Measurements from ENCODE around the gene CLMP. TPM values are rescaled to one million over a fixed set of nuclear protein-coding genes. Genes with fewer than 3 reads are reported as not detected.

Gene CLMP
- polyA plus RNA-seq, 1 donor from 2014 or later, result not detected

GRCh38 chr11:123161376-123162030 lies 33.5 kb downstream of the CLMP start:
- no peaks in the 10 kb centered on the region for H3K79me2 ChIP-seq (replicated peaks; ENCODE audit: insufficient read depth, low read length)
- TF ChIP-seq POLR2AphosphoS5 (IDR thresholded peaks at IDR 0.05), result no peak
- TF ChIP-seq RAD21 (conservative IDR thresholded peaks at IDR 0.05), result no peak
- TF ChIP-seq SMC3 (conservative IDR thresholded peaks at IDR 0.05; ENCODE audit: poor library complexity), result no peak
- no peak for TF ChIP-seq MXI1 (conservative IDR thresholded peaks at IDR 0.05; ENCODE audit: poor library complexity, severe bottlenecking)
- TF ChIP-seq, protein P1, sequence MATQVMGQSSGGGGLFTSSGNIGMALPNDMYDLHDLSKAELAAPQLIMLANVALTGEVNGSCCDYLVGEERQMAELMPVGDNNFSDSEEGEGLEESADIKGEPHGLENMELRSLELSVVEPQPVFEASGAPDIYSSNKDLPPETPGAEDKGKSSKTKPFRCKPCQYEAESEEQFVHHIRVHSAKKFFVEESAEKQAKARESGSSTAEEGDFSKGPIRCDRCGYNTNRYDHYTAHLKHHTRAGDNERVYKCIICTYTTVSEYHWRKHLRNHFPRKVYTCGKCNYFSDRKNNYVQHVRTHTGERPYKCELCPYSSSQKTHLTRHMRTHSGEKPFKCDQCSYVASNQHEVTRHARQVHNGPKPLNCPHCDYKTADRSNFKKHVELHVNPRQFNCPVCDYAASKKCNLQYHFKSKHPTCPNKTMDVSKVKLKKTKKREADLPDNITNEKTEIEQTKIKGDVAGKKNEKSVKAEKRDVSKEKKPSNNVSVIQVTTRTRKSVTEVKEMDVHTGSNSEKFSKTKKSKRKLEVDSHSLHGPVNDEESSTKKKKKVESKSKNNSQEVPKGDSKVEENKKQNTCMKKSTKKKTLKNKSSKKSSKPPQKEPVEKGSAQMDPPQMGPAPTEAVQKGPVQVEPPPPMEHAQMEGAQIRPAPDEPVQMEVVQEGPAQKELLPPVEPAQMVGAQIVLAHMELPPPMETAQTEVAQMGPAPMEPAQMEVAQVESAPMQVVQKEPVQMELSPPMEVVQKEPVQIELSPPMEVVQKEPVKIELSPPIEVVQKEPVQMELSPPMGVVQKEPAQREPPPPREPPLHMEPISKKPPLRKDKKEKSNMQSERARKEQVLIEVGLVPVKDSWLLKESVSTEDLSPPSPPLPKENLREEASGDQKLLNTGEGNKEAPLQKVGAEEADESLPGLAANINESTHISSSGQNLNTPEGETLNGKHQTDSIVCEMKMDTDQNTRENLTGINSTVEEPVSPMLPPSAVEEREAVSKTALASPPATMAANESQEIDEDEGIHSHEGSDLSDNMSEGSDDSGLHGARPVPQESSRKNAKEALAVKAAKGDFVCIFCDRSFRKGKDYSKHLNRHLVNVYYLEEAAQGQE (IDR thresholded peaks at IDR 0.05; ENCODE audit: borderline replicate concordance), result no peak
- TF ChIP-seq EP300 (conservative IDR thresholded peaks at IDR 0.05; ENCODE audit: poor library complexity, severe bottlenecking), result no peak
- no peak for TF ChIP-seq TAF1 (IDR thresholded peaks at IDR 0.05; ENCODE audit: low read depth)
- no peak for TF ChIP-seq CTCF (IDR thresholded peaks at IDR 0.05; ENCODE audit: poor library complexity, severe bottlenecking)
- no peak for TF ChIP-seq EZH2 (IDR thresholded peaks at IDR 0.05; ENCODE audit: borderline replicate concordance, insufficient read depth, low read length, poor library complexity, severe bottlenecking)
- no peak overlapping the region for H3K4me2 ChIP-seq (ENCODE audit: low read length)

DNA sequence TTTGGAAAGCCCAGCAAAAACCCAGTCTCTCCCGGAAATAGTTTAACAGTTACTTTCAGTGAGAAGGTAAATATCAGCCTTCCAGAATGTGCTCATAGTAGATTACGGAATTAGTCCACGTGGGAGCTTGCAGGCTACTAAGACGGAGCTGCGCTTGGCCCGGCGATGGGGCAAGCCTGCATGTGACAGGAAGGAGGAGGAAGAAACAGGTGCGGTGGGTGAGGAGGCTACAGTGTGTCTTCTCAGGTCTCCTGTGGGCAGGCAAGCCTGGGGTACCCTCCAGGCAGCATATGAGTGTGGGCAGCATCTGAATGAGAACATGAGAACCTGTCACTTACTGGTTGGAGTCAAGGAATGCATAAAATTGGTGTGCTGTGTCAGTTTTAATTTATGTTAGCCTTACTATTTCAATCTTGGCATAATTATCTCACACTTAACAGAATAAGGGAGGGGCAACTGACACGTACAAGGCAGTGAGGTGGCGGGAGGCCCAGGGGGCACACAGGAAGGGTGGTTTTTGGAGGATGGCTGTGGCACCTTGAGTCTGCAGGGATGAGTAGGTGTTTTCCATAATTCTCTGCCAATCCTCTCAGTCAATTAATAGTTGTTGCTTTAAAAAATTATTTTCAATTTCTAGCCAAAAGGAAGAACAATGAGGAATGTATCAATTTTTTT lies 35.7 kb downstream of the CLMP start:
- no peak for TF ChIP-seq POLR2AphosphoS5 (IDR thresholded peaks at IDR 0.05)
- no peak for TF ChIP-seq MXI1 (conservative IDR thresholded peaks at IDR 0.05; ENCODE audit: poor library complexity, severe bottlenecking)
- TF ChIP-seq EP300 (conservative IDR thresholded peaks at IDR 0.05; ENCODE audit: poor library complexity, severe bottlenecking), result no peak
- no peak for TF ChIP-seq TAF1 (IDR thresholded peaks at IDR 0.05; ENCODE audit: low read depth)
- TF ChIP-seq, protein P1 (IDR thresholded peaks at IDR 0.05; ENCODE audit: borderline replicate concordance), result no peak
- no peak for TF ChIP-seq SMC3 (conservative IDR thresholded peaks at IDR 0.05; ENCODE audit: poor library complexity)
- TF ChIP-seq CTCF (IDR thresholded peaks at IDR 0.05; ENCODE audit: poor library complexity, severe bottlenecking), result no peak
- TF ChIP-seq RAD21 (conservative IDR thresholded peaks at IDR 0.05), result no peak
- TF ChIP-seq EZH2 (IDR thresholded peaks at IDR 0.05; ENCODE audit: borderline replicate concordance, insufficient read depth, low read length, poor library complexity, severe bottlenecking), result no peak
- no peak overlapping the region for H3K4me3 ChIP-seq (ENCODE audit: low read length)
- H2AFZ ChIP-seq (ENCODE audit: low read depth, low read length), result no peak overlapping the region
- no peak overlapping the region for H3K27ac ChIP-seq (ENCODE audit: low read length)
- H3F3A ChIP-seq (ENCODE audit: insufficient read depth, low read length, poor library complexity, severe bottlenecking), result no peaks in the 10 kb centered on the region
- no peaks in the 10 kb centered on the region for H3K79me2 ChIP-seq (replicated peaks; ENCODE audit: insufficient read depth, low read length)
- no peak overlapping the region for H3K4me2 ChIP-seq (ENCODE audit: low read length)
- H3K36me3 ChIP-seq (ENCODE audit: insufficient read depth, low read length), result no peaks in the 10 kb centered on the region
- no peaks in the 10 kb centered on the region for H4K20me1 ChIP-seq (ENCODE audit: insufficient read depth)
- H3K9me2 ChIP-seq (ENCODE audit: insufficient read depth, low read length), result no peaks in the 10 kb centered on the region
- H3K9ac ChIP-seq (ENCODE audit: low read length), result no peak overlapping the region
- H3K27me3 ChIP-seq (ENCODE audit: insufficient read depth, low read depth, low read length), result no peaks in the 10 kb centered on the region
- H3K9me3 ChIP-seq (ENCODE audit: low read length), result no peaks in the 10 kb centered on the region

More at GRCh38 chr11:123161376-123162030, 33.5 kb downstream of the CLMP start:
- Histone ChIP-seq H3K27me3 (ENCODE audit: insufficient read depth, low read depth, low read length) (no peaks in the 10 kb centered on the region), H3K9me3 (ENCODE audit: low read length) (no peaks in the 10 kb centered on the region), H2AFZ (ENCODE audit: low read depth, low read length) (no peak overlapping the region), H4K20me1 (ENCODE audit: insufficient read depth) (no peaks in the 10 kb centered on the region), H3K9ac (ENCODE audit: low read length) (no peak overlapping the region), H3K4me3 (ENCODE audit: low read length) (no peak overlapping the region), H3K27ac (ENCODE audit: low read length) (no peak overlapping the region), H3K36me3 (ENCODE audit: insufficient read depth, low read length) (no peaks in the 10 kb centered on the region), H3K9me2 (ENCODE audit: insufficient read depth, low read length) (no peaks in the 10 kb centered on the region), H3F3A (ENCODE audit: insufficient read depth, low read length, poor library complexity, severe bottlenecking) (no peaks in the 10 kb centered on the region)
